T-helper 2 cell (primary cell): ENCODE measurements around the gene CORO2B.

Source experiments
- DNase-seq, 5 experiments: peaks; one replicate each; pipeline versions ENCODE4 v3.0.0 to v3.0.0-alpha.2; 2012 to 2022

Gene CORO2B

DNA sequence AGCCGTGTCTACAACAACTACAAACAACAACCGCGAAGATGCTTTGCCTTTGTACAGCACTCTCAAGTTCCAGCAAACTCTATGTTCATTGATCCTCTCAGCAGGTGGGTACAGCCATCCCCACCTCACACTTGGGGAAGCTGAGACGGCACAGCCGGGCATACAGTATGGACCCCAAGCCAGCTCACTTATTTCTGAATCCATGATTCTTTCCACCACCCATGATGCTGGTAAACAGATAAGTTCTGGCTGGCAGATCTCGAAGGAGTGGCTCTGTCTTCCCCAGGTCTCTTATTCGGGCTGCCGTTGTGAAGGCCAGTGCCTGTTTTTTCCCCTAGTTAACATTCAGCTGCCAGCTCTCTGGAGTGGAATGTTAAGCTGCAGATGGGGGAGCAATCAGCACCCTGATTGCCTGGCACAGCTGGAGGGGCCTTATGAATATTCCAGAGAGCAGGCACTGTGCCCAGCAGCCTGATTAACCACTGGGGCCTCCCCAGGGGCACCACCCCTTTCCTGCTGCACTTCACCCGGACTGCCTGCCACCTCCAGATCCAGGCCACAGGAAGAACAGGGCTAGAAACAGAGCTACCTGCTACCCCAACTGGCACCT lies 73.2 kb downstream of the CORO2B start:
- no peak for DNase-seq

DNA sequence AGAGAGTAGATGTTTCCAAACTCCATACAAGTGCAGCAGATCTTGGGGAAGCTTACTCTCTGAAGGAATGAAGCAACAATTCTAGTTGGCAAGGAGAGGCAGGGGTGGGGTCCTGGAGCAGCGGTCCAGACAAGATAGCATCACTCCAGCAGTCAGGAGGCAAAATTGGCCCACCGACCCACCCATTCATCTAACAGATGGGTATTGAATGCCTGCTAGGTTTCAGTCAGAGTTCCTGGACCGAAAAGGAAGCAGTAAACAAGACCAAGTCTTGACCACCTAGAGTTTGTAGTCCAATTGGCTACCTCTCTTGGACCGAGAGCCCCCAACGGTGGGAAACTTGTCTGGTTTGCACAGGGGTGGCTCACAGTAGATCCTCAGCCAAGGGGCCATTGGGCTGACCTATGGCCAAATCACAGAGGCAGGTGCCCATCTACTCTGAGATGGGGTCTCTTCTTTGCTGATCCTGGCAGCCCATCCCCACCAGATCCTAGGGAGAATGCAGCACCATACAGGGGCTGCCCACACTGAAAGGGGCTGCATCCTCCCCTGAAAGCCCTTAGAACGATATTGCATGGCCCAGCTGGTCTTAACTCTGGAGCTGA lies 74.3 kb downstream of the CORO2B start:
- no peak for DNase-seq

GRCh38 chr15:68653801-68654200 lies 75.0 kb downstream of the CORO2B start:
- DNase-seq, result no peak

- DNase-seq, result no peak
Measured at GRCh38 chr15:68654786-68655560, 76.2 kb downstream of the CORO2B start.

- no peak for DNase-seq
Measured at GRCh38 chr15:68655686-68656437, 77.1 kb downstream of the CORO2B start.

DNA sequence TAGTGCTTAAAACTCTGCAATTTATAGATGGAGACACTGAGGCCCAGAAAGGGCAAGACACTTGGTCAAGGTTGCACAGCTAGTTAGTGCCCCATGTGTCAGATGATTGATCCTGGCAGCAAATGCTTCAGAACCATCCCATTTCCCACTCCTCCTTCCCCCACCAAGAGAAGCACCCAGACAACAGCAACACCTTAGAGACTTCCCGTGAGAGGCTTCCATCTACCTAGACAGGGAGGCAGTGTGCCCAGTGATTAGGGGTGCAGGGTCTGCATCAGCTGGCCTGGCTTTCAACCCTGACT lies 77.6 kb downstream of the CORO2B start:
- no peak for DNase-seq

GRCh38 chr15:68658151-68658550 lies 79.4 kb downstream of the CORO2B start:
- no peak for DNase-seq

GRCh38 chr15:68658641-68659358 lies 80.0 kb downstream of the CORO2B start:
- DNase-seq, result no peak

- DNase-seq, result no peak
Measured at GRCh38 chr15:68663526-68663925, 84.7 kb downstream of the CORO2B start.

- no peak for DNase-seq
Measured at GRCh38 chr15:68666120-68666811, 87.5 kb downstream of the CORO2B start.

DNA sequence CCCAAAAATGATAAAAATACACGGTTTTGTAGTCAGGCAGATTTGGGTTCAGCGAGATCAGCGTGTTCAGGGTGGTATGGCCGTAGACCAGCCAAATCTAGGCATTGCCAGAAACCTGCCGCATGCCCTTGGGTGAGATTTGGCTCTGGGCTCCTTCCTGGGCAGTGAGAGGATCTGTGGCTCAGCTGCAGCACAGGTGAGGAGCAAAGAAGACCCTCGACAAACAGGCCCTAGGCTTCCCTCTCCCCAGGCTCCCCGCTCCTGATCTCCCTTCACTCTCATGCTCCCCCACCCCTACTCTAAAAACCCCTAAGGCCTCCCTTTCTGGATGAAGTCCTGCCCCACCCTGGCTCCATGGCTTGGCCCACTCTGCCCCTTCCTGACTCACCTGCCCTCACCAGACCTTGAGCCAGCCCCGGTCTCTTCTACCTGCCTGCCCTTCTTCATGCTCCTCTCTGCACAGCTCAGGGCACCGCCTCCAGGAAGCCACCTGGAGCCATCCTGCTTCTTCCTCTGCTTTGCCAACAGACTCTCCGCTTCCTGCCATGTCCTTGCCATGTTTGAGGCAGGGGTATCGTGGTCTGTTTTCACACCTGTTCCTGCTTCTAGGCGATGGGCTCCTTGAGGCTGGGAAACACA lies 88.1 kb downstream of the CORO2B start:
- no peak for DNase-seq

- DNase-seq, result no peak
Measured at GRCh38 chr15:68667800-68668625, 89.2 kb downstream of the CORO2B start.

- DNase-seq, result no peak
Measured at GRCh38 chr15:68668926-68669600, 90.3 kb downstream of the CORO2B start.

DNA sequence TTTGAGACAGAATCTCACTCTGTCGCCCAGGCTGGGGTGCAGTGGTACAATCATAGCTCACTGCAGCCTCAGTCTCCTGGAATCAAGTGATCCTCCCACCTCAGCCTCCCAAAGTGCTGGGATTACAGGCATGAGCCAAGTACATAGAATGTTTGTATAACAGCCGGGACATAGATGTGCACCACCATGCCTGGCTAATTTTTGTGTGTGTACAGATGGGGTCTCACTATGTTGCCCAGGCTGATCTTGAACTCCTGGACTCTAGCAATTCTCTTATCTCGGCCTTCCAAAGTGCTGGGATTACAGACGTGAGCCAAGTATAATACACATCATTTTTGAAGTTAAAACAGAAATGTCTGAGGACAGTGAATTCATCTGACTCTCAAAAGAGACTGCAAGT lies 93.5 kb downstream of the CORO2B start:
- DNase-seq, result no peak

- DNase-seq, result no peak
Measured at GRCh38 chr15:68672781-68673205, 94.0 kb downstream of the CORO2B start.

DNA sequence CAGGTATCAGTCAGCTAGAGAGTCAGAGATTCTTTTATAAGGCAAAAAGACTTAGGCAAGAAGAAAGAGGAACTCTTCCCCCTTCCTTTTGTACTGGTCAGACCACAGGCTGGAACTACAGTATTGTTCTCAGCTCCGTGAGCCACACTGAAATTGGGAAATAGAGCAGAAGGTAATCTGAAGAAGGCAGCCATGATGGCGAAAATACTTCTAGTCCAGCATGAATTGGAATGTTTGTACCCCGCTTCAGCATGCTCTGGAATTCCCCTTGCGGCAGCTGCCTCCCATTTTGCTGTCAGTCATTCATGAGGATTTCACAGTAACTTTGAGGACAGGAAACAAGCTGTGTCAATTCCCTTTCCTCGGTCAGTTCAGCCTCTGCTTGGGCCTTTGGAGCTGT lies 96.2 kb downstream of the CORO2B start:
- no peak for DNase-seq

GRCh38 chr15:68676011-68676605 lies 97.3 kb downstream of the CORO2B start:
- no peak for DNase-seq

DNA sequence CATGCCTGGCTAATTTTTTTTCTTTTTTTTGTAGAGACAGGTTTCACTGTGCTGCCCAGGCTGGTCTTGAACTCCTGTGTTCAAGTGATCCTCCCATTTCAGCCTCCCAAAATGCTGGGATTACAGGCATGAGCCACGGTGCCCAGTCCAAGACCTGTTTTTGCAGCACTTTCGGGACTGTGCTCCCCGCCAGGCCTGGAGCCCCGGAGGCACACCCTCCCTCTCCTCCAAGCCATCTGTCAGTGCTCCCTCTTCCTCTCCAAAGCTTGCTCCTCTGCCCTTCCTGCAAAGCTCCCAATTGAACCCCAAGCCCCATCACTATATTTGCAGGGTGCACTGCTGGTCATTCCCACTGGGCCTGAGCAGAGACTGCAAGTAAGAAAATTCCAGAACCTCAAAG lies 98.1 kb downstream of the CORO2B start:
- DNase-seq, result no peak

- no peak for DNase-seq
Measured at GRCh38 chr15:68677996-68678395, 99.2 kb downstream of the CORO2B start.

DNA sequence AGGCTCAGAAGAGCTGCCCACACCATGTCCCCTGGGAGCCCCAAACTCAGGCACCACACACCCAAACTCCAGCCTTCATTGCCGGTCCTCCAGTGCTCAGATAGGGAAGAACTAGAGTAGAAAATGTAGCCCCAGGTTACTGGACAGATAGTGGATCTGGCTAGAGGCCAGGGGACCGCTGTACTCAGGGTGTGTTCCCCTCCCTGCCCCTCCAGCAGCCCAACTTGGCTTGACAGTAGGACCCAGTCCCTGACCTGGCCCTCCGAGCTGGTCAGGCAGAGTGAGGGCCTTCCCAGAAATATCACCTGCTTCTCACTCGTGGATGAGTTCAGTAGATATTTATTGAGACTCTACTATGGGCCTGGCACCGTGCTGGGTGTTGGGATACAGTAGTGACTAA lies 100.0 kb downstream of the CORO2B start:
- no peak for DNase-seq
